Panc1 (cell line): ENCODE data around the gene ALDH18A1. TPM values are rescaled to one million over a fixed set of nuclear protein-coding genes. Genes with fewer than 3 reads are reported as not detected.

Experiments used
- ATAC-seq: fragments of 200-7000 bp; cut with Tn5 transposase; 2 replicates; pipeline ENCODE4 v1.9.1; 2020; ENCODE audit warnings: mild to moderate bottlenecking, moderate library complexity
- BruUV-seq: library from RNA; stranded (reverse); fragments of 400-500 nt; replicated peaks from 2 replicates; lab custom pipeline; 2021; lab: Mats Ljungman, UMichigan
- CTCF ChIA-PET: fragments of 300-600 bp; sonication (Branson Sonifier 250); formaldehyde crosslinking; loops from one replicate; lab custom pipeline; 2022; ENCODE audit warnings: antibody characterized with exemption; lab: Charles Lee
- POLR2A ChIA-PET: fragments of 300-600 bp; sonication (Branson Sonifier 250); formaldehyde crosslinking; loops from one replicate; lab custom pipeline; 2022; ENCODE audit warnings: antibody characterized with exemption; lab: Charles Lee
- DNase-seq: peaks from one replicate; pipeline ENCODE4 v3.0.0-alpha.2; 2010; ENCODE audit warnings: low read depth, low spot score
- H3K27ac ChIP-seq: 2 replicates; pipeline ENCODE4 v1.5.1; 2011; ENCODE audit warnings: mild to moderate bottlenecking, low read length, inconsistent platforms
- H3K27me3 ChIP-seq: fragments of 200-500 bp; sonication (Bioruptor generic); 2 replicates; pipeline ENCODE4 v1.6.0; 2014; ENCODE audit warnings: low read length, inconsistent platforms; ENCODE audit not compliant: control insufficient read depth, insufficient read depth
- H3K36me3 ChIP-seq: fragments of 200-500 bp; sonication (Bioruptor generic); 2 replicates; pipeline ENCODE4 v1.5.1; 2014; ENCODE audit warnings: inconsistent platforms, mild to moderate bottlenecking, low read length, moderate library complexity; ENCODE audit not compliant: control insufficient read depth, insufficient read depth
- H3K4me1 ChIP-seq: 2 replicates; pipeline ENCODE4 v1.5.1; 2011; ENCODE audit warnings: inconsistent platforms, mild to moderate bottlenecking, low read length, moderate library complexity; ENCODE audit not compliant: control insufficient read depth, insufficient read depth
- H3K4me3 ChIP-seq, 2 experiments: 2 replicates each; pipeline ENCODE4 v1.5.1; 2011 to 2012; ENCODE audit warnings: low read depth in 2 of 2, low read length in 2 of 2, mild to moderate bottlenecking in 2 of 2, inconsistent platforms in 1 of 2, moderate library complexity in 1 of 2
- H3K9me3 ChIP-seq: fragments of 200-500 bp; sonication (Bioruptor generic); 2 replicates; pipeline ENCODE4 v1.5.1; 2014; ENCODE audit warnings: low read depth, mild to moderate bottlenecking, inconsistent platforms, low read length, moderate library complexity; ENCODE audit not compliant: control insufficient read depth, insufficient read depth
- POLR2AphosphoS5 ChIP-seq: IDR thresholded peaks from 2 replicates; pipeline ENCODE4 v1.6.1; 2012; ENCODE audit warnings: mild to moderate bottlenecking, low read depth, low read length, moderate library complexity
- REST ChIP-seq, 2 experiments: IDR thresholded peaks; 2 replicates each; pipeline ENCODE4 v1.6.1; 2011 to 2012; ENCODE audit warnings: low read depth in 2 of 2, control low read depth in 1 of 2, low read length in 1 of 2, mild to moderate bottlenecking in 1 of 2, moderate library complexity in 1 of 2; ENCODE audit not compliant: insufficient read depth in 1 of 2
- SIN3A ChIP-seq: IDR thresholded peaks from 2 replicates; pipeline ENCODE4 v1.6.1; 2012; ENCODE audit warnings: low read depth, mild to moderate bottlenecking, low read length, moderate library complexity, borderline replicate concordance; ENCODE audit not compliant: insufficient read depth
- TCF7L2 ChIP-seq: IDR thresholded peaks from 2 replicates; pipeline ENCODE4 v1.6.1; 2011; ENCODE audit warnings: mild to moderate bottlenecking, low read depth, low read length, inconsistent platforms
- in situ Hi-C: cut with HindIII; loops from 2 replicates; pipeline ENCODE4 v1.10.0; 2016; ENCODE audit warnings: low sequenced_read_pairs, low pct_unique_long_range_greater_than_20kb
- intact Hi-C: fragments of 100-400 bp; cut with micrococcal nuclease; formaldehyde crosslinking; loops from one replicate; pipeline ENCODE4 v1.10.0; 2022; ENCODE audit not compliant: unreplicated experiment
- total RNA-seq: library from RNA; stranded (reverse); gene quantifications from one replicate; pipeline ENCODE4 v1.2.1, GENCODE V29; 2021; ENCODE audit not compliant: unreplicated experiment
- TF ChIP-seq, protein P1 (sequence below): fragments of 450-650 bp; IDR thresholded peaks from 2 replicates; pipeline ENCODE4 v1.5.1; 2017; ENCODE audit warnings: mild to moderate bottlenecking

The ALDH18A1 gene
- total RNA-seq, 1 experiment from 2014 or later: 68.0 TPM

GRCh38 chr10:95651346-95652060 is 5.0 kb downstream of the ALDH18A1 start:
- peaks cover 3% of the 10 kb centered on the region; the same call in 1 of the 2 replicates for H3K9me3 ChIP-seq
- peaks cover 8% of the 10 kb centered on the region; the same call in 1 of the 2 replicates for H3K4me1 ChIP-seq
- ChIA-PET CTCF (interaction anchor here (0.6 to 0.7 kb wide), 2 partner anchors 213 to 991 kb away, joined by 3 to 5 read pairs; no protein-coding TSS in a partner anchor), POLR2A (no interaction called here)
- no TSS peak for BruUV-seq
- no peak for DNase-seq
- in situ Hi-C loops: no loop called here
- no peak for TF ChIP-seq POLR2AphosphoS5
- no peak for TF ChIP-seq SIN3A
- TF ChIP-seq, protein P1, sequence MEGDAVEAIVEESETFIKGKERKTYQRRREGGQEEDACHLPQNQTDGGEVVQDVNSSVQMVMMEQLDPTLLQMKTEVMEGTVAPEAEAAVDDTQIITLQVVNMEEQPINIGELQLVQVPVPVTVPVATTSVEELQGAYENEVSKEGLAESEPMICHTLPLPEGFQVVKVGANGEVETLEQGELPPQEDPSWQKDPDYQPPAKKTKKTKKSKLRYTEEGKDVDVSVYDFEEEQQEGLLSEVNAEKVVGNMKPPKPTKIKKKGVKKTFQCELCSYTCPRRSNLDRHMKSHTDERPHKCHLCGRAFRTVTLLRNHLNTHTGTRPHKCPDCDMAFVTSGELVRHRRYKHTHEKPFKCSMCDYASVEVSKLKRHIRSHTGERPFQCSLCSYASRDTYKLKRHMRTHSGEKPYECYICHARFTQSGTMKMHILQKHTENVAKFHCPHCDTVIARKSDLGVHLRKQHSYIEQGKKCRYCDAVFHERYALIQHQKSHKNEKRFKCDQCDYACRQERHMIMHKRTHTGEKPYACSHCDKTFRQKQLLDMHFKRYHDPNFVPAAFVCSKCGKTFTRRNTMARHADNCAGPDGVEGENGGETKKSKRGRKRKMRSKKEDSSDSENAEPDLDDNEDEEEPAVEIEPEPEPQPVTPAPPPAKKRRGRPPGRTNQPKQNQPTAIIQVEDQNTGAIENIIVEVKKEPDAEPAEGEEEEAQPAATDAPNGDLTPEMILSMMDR: no peak
- TF ChIP-seq TCF7L2: no peak
- TF ChIP-seq REST (IDR thresholded peaks at IDR 0.05; ENCODE audit: insufficient read depth in 1 of 2, low read depth in 2 of 2, low read length in 1 of 2): no peak
- H3K36me3 ChIP-seq: peaks cover 3% of the 10 kb centered on the region; the same call in 1 of the 2 replicates
- no peaks in the 10 kb centered on the region for H3K27me3 ChIP-seq
- no peak overlapping the region for H3K27ac ChIP-seq
- no peak overlapping the region for H3K4me3 ChIP-seq
- intact Hi-C loops: no loop called here
- ATAC-seq: no peak

GRCh38 chr10:95650232-95650631 is 6.3 kb downstream of the ALDH18A1 start:
- no peak overlapping the region for H3K4me3 ChIP-seq
- no peaks in the 10 kb centered on the region for H3K36me3 ChIP-seq
- CTCF ChIA-PET: interaction anchor here (0.6 to 1.5 kb wide), 2 partner anchors 44 to 470 kb away, joined by 3 to 4 read pairs; partner anchors contain the start of gene TCTN3
- in situ Hi-C loops (no loop called here), intact Hi-C loops (no loop called here)
- H3K27ac ChIP-seq: no peak overlapping the region
- ATAC-seq: no peak
- POLR2A ChIA-PET: no interaction called here
- no peak for DNase-seq
- no peaks in the 10 kb centered on the region for H3K27me3 ChIP-seq
- TF ChIP-seq SIN3A (no peak), TCF7L2 (no peak), REST (IDR thresholded peaks at IDR 0.05; ENCODE audit: insufficient read depth in 1 of 2, low read depth in 2 of 2, low read length in 1 of 2) (no peak)
- peaks cover 4% of the 10 kb centered on the region; the same call in 1 of the 2 replicates for H3K4me1 ChIP-seq
- BruUV-seq: no TSS peak
- peaks cover 3% of the 10 kb centered on the region; the same call in 1 of the 2 replicates for H3K9me3 ChIP-seq
